Measurements from ENCODE around the gene PPP2R5E. TPM values are rescaled to one million over a fixed set of nuclear protein-coding genes. Genes with fewer than 3 reads are reported as not detected.
"Not testable (repeated sequence)": the region's sequence is repeated elsewhere in the genome, so short reads cannot be mapped to it uniquely, and the experiment has no call there.

The PPP2R5E gene
- total RNA-seq, 1 donor from 2014 or later = 41.9 TPM

DNA sequence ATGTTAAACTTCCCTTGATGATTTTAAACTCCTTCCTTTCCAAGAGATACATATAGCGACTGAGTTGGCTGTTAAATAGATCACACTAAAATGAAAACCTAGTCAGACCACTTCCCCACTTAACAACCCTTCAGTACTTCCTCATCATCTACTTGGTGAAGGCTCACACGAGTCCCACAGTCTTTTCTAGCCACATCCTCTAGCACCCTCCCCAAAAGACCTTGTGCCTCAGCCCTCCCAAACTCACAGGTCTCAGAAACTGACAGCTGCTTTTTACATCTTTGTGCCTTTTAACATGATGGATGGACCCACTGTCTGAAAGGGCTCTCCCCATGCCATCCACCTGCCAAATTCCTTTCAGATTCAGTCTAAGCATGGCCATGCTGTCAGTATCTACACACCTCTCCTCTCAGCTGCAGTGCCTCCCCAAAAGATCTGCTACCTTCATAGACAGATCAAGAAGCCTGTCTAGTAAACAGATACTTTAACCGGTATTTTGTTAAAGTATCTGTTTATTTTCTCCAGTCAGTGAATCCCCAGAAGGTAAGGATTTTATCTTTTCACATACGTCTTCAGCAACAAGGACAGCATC, 159.3 kb downstream of the PPP2R5E start:
- no peak for DNase-seq (ENCODE audit: low spot score)

DNA sequence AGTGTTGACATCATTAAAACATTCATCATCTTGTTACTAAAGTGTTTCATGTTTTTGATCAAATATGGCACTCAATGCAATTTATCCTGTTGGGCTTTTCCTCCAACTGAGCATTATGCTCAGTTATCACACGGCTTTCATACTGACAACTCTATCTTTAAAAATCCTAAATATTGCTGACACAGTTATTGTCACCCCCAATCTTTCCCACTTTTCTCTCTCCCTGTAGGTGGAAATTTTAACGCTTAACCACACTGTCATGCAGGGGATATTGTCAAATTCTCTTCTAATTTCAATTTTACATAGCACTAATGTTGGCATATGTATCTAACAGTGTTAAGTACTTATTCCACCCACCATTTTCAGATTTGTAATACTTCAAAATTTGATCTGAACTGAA, 164.7 kb downstream of the PPP2R5E start:
- no peak for DNase-seq (ENCODE audit: low spot score)

DNA sequence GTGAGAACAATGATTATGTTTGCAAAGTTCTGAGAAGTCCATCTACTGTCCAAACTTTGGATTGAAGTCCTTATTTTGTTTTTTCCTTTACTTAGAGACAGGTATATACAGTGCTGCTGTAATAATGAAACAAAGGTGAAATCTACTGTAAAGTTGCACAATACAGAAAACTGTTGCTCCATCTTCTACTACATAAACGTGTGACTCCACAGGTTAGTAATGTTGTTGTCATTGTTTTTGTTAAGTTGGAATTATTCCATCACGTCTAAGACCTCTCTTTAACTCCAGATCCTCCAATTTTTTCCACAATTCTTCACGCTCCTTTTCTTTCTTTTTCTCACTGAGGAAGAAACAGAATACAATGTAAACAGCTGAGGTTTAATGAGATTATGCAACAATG, 167.4 kb downstream of the PPP2R5E start:
- no peak for DNase-seq (ENCODE audit: low spot score)

DNA sequence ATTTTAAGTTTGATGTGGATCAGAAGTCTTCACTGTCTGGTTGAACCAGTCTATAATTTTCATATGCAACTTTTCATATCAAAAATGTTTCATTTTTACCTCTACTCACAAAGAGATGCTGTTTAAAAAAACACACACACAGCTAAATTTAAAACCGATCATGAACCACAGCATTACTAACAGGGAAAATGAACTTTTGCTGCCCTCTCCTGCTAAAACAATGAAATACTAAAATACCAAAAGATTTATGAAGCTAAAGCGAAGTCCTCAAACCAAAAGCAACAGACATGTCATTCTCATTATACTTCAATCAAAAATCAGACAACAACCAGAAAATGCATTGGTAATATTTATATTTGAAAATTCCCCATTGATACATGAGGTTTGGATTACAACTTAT, 171.6 kb downstream of the PPP2R5E start:
- DNase-seq (ENCODE audit: low spot score) = not testable (repeated sequence)

DNA sequence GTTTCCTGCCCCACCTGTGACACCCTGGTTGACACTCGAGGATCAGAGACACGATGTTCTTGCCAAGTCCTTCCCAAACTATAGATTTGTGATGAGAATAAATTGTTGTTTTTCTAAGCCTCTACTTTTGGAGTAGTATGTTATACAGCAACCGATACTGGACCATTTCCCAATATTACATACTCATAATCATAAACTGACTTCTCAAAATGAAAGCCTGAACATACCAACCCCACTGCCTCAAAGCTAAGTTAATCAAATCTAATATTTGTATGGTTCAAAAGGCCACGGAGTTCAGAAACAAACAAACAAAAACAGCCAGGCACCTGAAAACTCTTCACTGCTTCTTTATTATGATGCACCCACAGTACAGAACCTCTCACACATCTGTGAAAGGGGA, 172.1 kb downstream of the PPP2R5E start:
- no peak for DNase-seq (ENCODE audit: low spot score)

DNA sequence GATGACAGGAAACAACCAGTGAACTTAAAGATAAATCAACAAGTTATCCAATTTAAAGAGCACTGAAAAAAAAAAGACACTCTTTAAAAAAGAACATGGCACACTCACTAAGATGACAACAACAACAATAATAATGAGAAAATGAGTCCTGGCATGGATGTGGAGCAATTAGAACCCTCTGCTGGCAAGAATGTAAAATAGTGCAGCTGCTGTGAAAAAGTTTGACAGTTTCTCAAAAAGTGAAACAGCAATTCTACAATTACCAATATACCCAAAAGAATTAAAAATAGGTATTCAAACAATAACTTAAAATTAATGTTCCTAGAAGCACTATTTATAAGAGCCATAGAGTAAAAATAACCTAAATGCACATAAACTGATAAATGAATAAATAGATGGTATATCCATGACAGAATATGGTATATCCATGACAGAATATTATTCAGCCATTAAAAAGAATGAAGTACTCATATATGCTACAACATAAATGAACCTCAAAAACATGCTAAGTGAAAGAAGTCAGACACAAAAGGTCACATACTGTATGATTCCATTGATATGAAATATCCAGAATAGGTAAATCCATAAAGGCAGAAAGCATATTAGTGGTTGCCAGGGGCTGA, 175.3 kb downstream of the PPP2R5E start:
- DNase-seq (ENCODE audit: low spot score) = no peak

DNA sequence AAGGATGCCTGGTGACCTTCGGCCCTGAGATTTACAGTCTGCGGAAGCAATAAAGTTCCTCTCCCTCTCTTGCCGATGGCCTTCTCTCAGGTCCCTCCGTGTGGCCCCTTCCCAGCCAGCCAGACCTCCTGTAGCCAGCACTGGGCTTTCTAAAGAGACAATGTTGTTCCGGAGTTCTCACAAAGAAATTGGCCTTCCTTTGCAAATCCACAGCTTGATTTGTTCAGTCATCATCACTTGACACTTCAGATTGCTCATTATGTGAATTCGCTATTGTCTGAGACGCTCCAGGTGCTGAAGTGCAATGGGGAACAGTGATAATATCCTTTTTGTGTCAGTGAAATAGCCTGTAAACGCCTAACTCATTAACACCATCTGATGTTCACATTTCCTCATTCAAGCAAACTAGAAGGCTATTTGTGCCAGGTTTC, 180.8 kb downstream of the PPP2R5E start:
- DNase-seq (ENCODE audit: low spot score) = no peak

DNA sequence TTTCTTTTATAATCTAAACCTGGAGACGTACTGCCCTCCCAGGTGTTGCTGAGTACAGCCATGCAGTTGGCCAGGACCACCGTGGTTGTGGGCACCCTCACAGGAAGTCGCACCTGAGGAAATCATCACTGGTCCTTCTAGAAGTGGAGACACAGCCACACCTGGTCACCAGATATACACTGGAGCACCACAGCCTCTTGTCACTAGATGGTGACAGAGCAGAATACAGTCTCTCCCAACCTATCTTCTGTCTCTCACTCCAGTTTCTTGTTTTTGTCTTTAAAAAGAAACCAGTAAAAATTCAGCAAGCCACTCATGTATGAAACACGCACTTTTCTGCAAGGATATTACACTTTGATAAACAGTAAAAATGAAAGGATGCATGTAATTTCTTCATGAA, 181.4 kb downstream of the PPP2R5E start:
- DNase-seq (ENCODE audit: low spot score) = no peak

DNA sequence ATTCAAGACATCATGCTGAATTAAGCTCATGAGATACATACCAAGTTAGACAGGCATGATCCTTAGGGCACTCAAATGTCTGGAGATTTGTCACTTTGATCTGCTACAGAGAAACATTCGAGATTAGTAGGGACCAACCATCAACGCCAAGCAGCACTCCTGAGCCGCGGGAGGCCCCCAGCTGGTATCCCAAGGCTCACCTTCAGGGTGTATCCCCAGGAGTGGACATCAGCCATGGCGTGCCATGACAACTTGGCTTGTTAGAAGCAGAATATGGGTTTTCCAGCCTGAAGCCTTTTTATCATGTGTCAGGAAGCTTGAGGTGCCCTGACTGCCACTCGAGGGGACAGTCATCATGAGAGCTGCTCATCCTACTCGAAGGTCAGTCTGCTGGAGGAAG, 185.3 kb downstream of the PPP2R5E start:
- DNase-seq (ENCODE audit: low spot score) = no peak

DNA sequence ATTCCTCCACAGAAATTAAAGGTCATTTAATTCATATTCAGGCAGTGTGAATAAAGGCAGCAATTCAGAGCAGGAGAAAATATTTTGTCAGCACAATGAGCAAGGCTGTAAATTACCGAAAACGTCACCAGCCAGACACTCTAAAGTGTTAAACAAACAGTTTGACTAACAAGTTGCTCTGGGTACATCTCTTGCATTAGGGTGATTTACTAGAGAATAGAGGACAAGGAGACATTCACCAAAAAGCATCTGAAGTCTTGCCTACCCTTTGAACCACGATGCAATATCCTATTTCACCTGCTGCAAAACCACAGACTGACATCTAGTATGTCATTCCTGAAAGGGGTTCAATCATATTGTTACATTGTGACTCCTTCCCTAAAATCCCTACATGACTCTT, 197.4 kb downstream of the PPP2R5E start:
- no peak for DNase-seq (ENCODE audit: low spot score)

DNA sequence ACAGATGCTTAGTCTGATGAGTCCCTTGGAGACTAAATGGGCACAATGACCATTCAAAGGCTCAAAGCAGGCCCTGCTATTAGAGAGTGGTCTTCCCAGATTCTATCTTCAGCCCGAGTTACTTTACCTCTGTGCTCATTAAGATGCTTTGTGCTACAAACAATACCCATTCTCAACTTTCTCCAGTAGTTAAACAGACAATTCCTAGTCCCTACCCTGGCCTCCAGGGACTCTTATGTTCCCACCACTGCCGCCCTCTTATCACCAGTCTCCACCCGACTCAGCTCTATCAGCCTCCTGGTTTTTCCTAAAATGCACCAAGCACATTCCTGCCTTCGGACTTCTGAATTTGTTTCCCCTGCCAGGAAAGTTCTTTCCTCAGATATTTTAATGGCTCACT, 198.8 kb downstream of the PPP2R5E start:
- DNase-seq (ENCODE audit: low spot score) = no peak

DNA sequence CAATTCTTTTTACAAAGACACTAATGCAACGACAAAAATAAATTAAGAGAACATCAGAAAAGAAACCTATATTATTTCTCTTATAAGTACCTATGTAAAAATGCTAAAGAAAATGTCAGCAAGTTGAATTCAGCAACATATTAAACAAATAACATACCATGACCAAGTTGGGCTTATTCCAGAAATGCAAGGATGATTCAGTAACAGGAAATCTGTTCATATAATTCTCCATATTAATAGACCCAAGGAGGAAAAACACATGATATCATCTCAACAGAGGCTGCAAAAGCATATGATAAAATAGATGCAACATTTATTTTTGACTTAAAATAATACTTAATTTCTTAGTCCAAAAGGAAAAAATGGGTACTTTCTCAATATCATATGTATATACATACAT, 199.3 kb downstream of the PPP2R5E start:
- DNase-seq (ENCODE audit: low spot score) = no peak

DNA sequence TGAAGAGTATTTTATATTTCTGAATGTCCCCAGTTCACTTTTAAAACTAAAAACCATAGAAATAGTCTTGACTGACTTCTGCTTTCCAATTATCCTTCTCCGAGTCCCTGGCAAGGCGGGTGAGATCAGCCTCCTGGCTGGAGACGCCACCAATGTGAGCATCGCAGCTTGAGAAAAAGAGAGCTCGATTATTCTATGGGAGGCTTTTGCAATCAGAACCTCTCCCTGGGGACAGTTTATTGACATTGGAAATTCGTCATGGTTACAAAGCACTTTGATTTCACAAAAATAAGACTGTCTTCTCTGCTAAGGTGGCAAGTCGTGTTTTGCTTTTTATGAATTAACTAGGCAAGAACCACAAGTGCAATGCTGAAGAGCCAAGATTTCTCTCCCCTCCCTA, 200.8 kb downstream of the PPP2R5E start:
- DNase-seq (ENCODE audit: low spot score) = no peak

DNA sequence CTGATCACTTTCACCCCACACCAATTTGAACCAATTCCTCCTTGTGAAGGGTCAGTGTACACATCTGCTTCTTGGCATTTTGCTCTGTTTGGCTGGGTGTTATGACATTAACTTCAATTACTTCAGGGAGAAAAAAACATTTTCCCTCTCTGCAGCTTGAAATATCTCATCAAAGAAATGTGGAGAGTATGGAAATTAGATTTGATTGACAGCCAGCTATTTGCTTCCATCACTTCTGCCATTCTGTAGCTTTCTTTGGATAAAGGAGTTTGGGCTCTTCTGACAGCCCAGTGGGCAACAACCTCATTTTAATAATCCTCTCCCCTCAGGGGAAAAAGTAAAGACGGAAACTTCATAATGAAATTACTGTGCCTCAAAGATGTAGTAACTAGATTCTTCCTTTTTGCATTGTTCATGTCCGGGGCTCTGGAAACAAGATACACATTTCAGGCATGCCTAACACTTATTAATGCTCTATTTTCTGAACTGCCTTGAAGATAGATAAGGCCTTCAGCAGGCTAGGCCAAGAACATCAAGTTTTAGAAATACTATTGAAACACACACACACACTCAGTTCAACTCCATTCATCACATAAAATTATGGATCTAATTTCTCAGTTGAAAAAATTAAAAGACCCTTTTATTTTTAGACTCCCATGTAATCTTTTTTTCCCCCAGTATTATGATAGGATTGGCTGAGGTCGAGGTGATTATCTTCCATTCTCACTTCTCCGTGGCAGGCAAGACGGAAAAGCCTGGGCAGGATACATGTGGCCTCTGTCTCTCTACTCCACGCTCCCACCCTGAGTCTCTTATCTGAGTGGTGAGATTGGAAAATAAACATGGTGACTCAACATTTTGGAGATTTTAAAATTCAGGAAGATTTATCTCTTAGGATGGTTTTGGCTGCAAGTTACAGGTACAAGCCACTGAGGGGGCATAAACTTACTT, 214.1 kb downstream of the PPP2R5E start:
- DNase-seq (ENCODE audit: low spot score) = no peak

DNA sequence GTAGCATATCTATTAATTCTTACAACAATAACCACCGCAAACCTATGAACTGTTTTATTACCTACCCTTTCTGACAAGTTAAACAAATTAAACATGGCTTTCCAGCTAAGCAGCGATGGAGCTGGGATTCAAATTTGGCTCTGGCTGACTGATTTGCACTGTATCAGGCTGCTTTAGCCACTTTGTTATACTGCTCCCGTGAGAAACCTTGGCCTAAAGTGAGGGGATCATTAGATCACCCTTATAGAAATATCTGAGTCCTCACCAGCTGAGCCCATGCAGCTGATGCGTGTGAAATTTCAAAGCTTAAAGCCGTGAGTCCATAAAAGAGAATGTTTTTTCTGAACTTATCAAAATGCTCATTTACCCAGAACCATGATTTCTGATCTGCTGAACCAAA, 216.3 kb downstream of the PPP2R5E start:
- DNase-seq (ENCODE audit: low spot score) = no peak

DNA sequence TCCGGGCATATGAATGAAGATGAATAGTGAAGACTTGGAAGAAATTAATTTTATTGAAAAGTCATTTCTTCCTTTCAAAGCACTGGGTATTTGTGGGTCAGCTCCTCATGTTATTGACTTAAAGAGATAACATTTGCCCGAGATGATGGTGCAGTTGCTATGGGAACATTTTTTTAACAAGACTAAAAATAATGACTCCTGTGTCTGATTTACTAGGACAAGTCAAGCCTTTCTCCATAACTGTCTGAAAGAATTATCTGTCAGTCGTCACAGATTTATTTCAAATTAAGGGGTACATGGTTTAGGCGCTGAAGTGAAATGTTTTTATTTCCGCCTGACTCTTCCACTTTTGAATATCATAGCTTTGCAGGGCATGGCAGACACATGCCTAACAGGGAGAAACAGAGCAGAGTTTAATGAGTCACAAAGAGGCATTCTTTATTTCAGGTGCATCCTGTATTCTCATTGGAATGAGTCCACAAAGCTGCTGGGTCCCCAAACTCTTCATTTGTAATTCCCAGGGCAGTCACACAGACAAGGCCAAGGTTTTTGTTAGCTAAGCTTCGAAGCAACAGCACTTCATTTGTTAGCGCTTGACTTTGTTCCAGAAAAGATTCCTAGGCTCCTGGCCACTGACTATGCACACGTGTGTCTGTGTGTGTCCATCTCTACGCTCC, 220.1 kb downstream of the PPP2R5E start:
- no peak for DNase-seq (ENCODE audit: low spot score)

DNA sequence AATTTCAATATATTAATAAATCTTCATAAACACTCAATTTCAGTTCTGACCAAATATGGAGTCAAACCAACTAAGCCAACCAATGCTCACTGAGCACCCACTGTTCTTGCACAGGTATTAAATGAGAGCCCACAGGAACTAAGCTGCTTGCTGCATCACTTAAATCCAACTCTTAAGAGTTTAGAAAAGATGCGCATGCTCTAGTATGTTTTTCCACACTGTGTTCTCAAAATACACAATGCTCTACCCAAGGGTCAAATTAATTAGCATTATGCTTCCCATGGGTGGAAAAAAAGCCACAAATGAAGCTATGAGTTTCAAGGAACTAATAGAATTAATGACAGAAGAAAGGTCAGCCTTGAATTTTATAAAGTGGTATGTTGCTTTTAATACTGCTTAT, 220.7 kb downstream of the PPP2R5E start:
- DNase-seq (ENCODE audit: low spot score) = no peak

Other genes with a start within 250 kb of the PPP2R5E start
- not detected for gene GPHB5, start 224.4 kb downstream of the PPP2R5E start, total RNA-seq
- 13.9 TPM for gene WDR89, start 98.5 kb upstream of the PPP2R5E start, total RNA-seq
- gene SGPP1, start 184.7 kb upstream of the PPP2R5E start, total RNA-seq = 30.2 TPM

All from mucosa of gallbladder (tissue), 1 donor.